Transverse colon (tissue), 4 donors: Measurements from ENCODE around the gene TF. TPM values are rescaled to one million over a fixed set of nuclear protein-coding genes. Genes with fewer than 3 reads are reported as not detected.

ENCODE experiments used
- DNase-seq: peaks from one replicate; pipeline ENCODE4 v3.0.0-alpha.2; 2019
- H3K27ac ChIP-seq, 4 donors: fragments of 200-600 bp; sonication (generic); 2 replicates each; pipeline ENCODE4 v1.5.1; 2016 to 2018; ENCODE audit warnings: inconsistent platforms in 4 of 4
- H3K27me3 ChIP-seq: fragments of 200-600 bp; sonication (generic); 2 replicates; pipeline ENCODE4 v1.5.1; 2017; ENCODE audit warnings: inconsistent platforms
- H3K36me3 ChIP-seq, 4 donors: fragments of 200-600 bp; sonication (generic); 2 replicates each; pipeline ENCODE4 v1.5.1; 2017 to 2019; ENCODE audit warnings: inconsistent platforms in 4 of 4
- H3K4me1 ChIP-seq, 4 donors: fragments of 200-600 bp; sonication (generic); 2 replicates each; pipeline ENCODE4 v1.5.1; 2017 to 2020; ENCODE audit warnings: inconsistent platforms in 4 of 4
- H3K4me3 ChIP-seq, 4 donors: fragments of 200-600 bp; sonication (generic); 1 replicate in 1 of 4; 2 replicates in 3 of 4; pipeline versions ENCODE4 v1.5.1 to v1.6.1; 2017 to 2019; ENCODE audit warnings: inconsistent platforms in 4 of 4
- H3K9me3 ChIP-seq, 2 donors: fragments of 200-600 bp; sonication (generic); 2 replicates each; pipeline ENCODE4 v1.5.1; 2017 to 2019; ENCODE audit warnings: inconsistent platforms in 2 of 2
- CTCF ChIP-seq, 5 experiments: fragments of 200-600 bp in 3 of 5; fragments of 450-650 bp in 2 of 5; sonication (generic) in 3 of 5; IDR thresholded peaks; 1 replicate in 2 of 5; 2 replicates in 3 of 5; pipeline ENCODE4 v1.5.1; 2016 to 2017; ENCODE audit warnings: antibody characterized with exemption in 5 of 5, inconsistent platforms in 3 of 5, mild to moderate bottlenecking in 2 of 5, moderate library complexity in 1 of 5
- EP300 ChIP-seq: sonication (generic); formaldehyde crosslinking; IDR thresholded peaks from one replicate; pipeline ENCODE4 v1.6.1; 2017; ENCODE audit warnings: antibody characterized with exemption, low read depth
- POLR2A ChIP-seq: fragments of 450-650 bp; IDR thresholded peaks from one replicate; pipeline ENCODE4 v1.6.1; 2016; ENCODE audit warnings: antibody characterized with exemption, mild to moderate bottlenecking, moderate library complexity
- POLR2AphosphoS5 ChIP-seq, 3 donors: sonication (generic); formaldehyde crosslinking; IDR thresholded peaks; one replicate each; pipeline ENCODE4 v1.6.1; 2016; ENCODE audit warnings: antibody characterized with exemption in 3 of 3
- WGBS, 2 donors: methylation state at CpG; one replicate each; pipeline ENCODE4 v1.1.5; 2018; ENCODE audit warnings: low coverage in 1 of 2; 5-methylcytosine and 5-hydroxymethylcytosine counted together
- in situ Hi-C, 4 donors: fragments of 200-750 bp; cut with MboI; loops; one replicate each; pipeline versions ENCODE4 v1.15.0 to v1.15.1; 2017; ENCODE audit warnings: low sequenced_read_pairs in 3 of 4, low pct_ligation_motif_present in 1 of 4, low pct_unique_long_range_greater_than_20kb in 1 of 4
- intact Hi-C: fragments of 100-400 bp; cut with DNase I; formaldehyde crosslinking; loops from one replicate; pipeline ENCODE4 v1.15.1; 2023; ENCODE audit warnings: low total_unique reads
- total RNA-seq, 4 donors: library from RNA; depleted of rRNA; stranded (reverse); fragments of >200 nt; gene quantifications; one replicate each; pipeline ENCODE4 v1.1.0, GENCODE V29; 2016

TF gene
- total RNA-seq, 4 donors from 2014 or later = 0.96 to 7.1 (median 1.1) TPM; not detected in 1

- H3K9me3 ChIP-seq = no peaks in the 10 kb centered on the region
- no peaks in the 10 kb centered on the region for H3K4me1 ChIP-seq
- TF ChIP-seq POLR2AphosphoS5 (IDR thresholded peaks at IDR 0.05) (no peak), CTCF (IDR thresholded peaks at IDR 0.05) (no peak), EP300 (no peak), POLR2A (no peak)
- H3K27ac ChIP-seq = no peak overlapping the region
- no peaks in the 10 kb centered on the region for H3K27me3 ChIP-seq
- no peaks in the 10 kb centered on the region for H3K36me3 ChIP-seq
- H3K4me3 ChIP-seq = no peak overlapping the region
- in situ Hi-C loops = no loop called here
- WGBS, 2 donors = 79 to 90% methylated on average over 1 of the region's 1 CpG
- intact Hi-C loops = no loop called here
- no peak for DNase-seq
These were observed 12.4 kb downstream of the TF start for GRCh38 chr3:133758568-133758928.

GRCh38 chr3:133758964-133759739 lies 13.0 kb downstream of the TF start:
- Histone ChIP-seq H3K4me3 (no peak overlapping the region), H3K27ac (no peak overlapping the region), H3K36me3 (no peaks in the 10 kb centered on the region), H3K9me3 (no peaks in the 10 kb centered on the region), H3K4me1 (no peaks in the 10 kb centered on the region), H3K27me3 (no peaks in the 10 kb centered on the region)
- in situ Hi-C loops = no loop called here
- WGBS, 2 donors = 81 to 87% methylated on average over 3 to 9 of the region's 9 CpGs
- DNase-seq = no peak
- no peak for TF ChIP-seq POLR2AphosphoS5 (IDR thresholded peaks at IDR 0.05)
- TF ChIP-seq CTCF (IDR thresholded peaks at IDR 0.05) = no peak
- no peak for TF ChIP-seq POLR2A
- TF ChIP-seq EP300 = no peak
- intact Hi-C loops = no loop called here

GRCh38 chr3:133759740-133760305 lies 13.6 kb downstream of the TF start:
- no peaks in the 10 kb centered on the region for H3K27me3 ChIP-seq
- in situ Hi-C loops (no loop called here), intact Hi-C loops (no loop called here)
- TF ChIP-seq EP300 (no peak), POLR2AphosphoS5 (IDR thresholded peaks at IDR 0.05) (no peak), POLR2A (no peak), CTCF (IDR thresholded peaks at IDR 0.05) (no peak)
- 55 to 56% methylated on average over 2 of the region's 2 CpGs for WGBS, 2 donors
- DNase-seq = no peak
- H3K9me3 ChIP-seq = no peaks in the 10 kb centered on the region
- H3K36me3 ChIP-seq = no peaks in the 10 kb centered on the region
- H3K27ac ChIP-seq = no peak overlapping the region
- H3K4me1 ChIP-seq = no peaks in the 10 kb centered on the region
- no peak overlapping the region for H3K4me3 ChIP-seq

GRCh38 chr3:133760916-133761315 lies 14.7 kb downstream of the TF start:
- Histone ChIP-seq H3K27ac (no peak overlapping the region), H3K4me3 (no peak overlapping the region), H3K4me1 (no peaks in the 10 kb centered on the region), H3K9me3 (no peaks in the 10 kb centered on the region), H3K36me3 (no peaks in the 10 kb centered on the region), H3K27me3 (no peaks in the 10 kb centered on the region)
- intact Hi-C loops = no loop called here
- 80 to 89% methylated on average over 2 of the region's 2 CpGs for WGBS, 2 donors
- in situ Hi-C loops = no loop called here
- TF ChIP-seq POLR2AphosphoS5 (IDR thresholded peaks at IDR 0.05) = no peak
- TF ChIP-seq CTCF (IDR thresholded peaks at IDR 0.05) = no peak
- no peak for TF ChIP-seq POLR2A
- TF ChIP-seq EP300 = no peak
- DNase-seq = no peak
